Activated naive CD8-positive, alpha-beta T cell (primary cell): Measurements from ENCODE around the gene JAZF1.

Experiments used
- H3K27ac Mint-ChIP-seq: one replicate; pipeline ENCODE4 v1.8.0; 2021; ENCODE audit warnings: mixed read lengths
- H3K27me3 Mint-ChIP-seq: one replicate; pipeline ENCODE4 v1.8.0; 2021; ENCODE audit warnings: mixed read lengths
- H3K36me3 Mint-ChIP-seq: one replicate; pipeline ENCODE4 v1.8.0; 2021; ENCODE audit warnings: mixed read lengths
- H3K4me1 Mint-ChIP-seq: one replicate; pipeline ENCODE4 v1.8.0; 2021; ENCODE audit warnings: low read depth, mixed read lengths
- H3K4me3 Mint-ChIP-seq: one replicate; pipeline ENCODE4 v1.8.0; 2021; ENCODE audit warnings: mild to moderate bottlenecking, mixed read lengths
- H3K9me3 Mint-ChIP-seq: one replicate; pipeline ENCODE4 v1.8.0; 2021; ENCODE audit warnings: low read depth, mixed read lengths

JAZF1 gene

DNA sequence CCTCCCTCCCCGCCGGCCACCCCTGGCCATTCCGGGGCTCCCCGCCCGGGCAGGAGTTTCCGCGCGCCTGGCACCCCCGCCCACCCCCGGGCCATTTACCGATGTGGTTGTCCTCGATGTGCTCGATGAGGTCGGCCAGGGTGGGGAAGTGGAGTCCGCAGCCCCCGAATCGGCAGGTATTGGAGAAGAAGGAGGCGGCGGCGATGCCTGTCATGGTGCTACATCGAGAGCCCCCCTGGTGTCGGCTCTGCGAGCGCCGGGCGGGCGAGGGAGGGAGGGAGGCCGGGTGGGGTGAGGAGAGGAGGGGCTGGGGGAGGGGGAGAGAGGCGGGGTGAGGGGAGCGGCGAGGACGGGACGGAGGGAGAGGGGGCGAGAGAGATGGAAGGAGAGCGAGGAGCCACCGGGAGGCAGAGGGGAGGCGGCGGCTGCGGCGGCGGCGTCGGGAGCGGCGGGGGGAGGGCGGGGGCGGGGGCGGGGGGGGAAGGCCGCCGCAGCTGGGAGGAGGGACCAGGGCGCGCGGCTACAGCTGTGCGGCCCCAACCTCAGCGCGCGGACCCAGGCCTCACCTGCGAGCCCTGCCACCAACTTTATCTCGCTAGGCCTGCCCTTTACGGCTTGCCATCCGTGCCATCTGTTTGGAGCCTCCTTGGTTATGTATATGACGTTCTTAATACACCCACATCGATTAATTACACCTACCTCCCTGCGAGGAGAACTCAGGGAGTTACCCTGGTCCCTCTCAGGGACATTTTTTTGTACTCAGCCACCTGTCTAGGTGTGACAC, at the start of gene JAZF1:
TSS of gene JAZF1 (minus strand) at position 432 of the 784 bp plus-strand sequence.
- H3K27ac Mint-ChIP-seq = peak within 1 kb of the TSS; percentile 91

DNA sequence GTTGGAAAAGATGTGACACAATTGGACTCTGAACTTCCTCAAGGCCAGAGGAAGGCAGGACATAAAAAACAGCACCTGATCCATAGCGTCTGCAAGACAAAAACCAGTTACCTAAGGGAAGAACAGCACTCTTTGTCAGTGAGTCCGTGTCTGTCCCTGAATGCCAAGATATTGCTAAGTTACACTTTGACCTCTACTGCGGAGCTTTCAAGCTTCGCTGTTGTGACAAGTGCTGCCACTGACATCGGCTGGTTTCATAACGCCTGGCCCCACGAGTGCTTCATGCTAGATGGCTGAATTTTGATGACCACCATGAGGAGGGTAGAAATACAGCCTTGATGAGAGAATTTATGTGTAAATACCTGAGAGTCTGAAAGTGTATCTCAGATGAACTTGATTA, 49.7 kb upstream of the JAZF1 start:
- Mint-ChIP-seq H3K4me3 (no peak overlapping the region), H3K27ac (no peak overlapping the region), H3K27me3 (peaks cover 7% of the 10 kb centered on the region), H3K4me1 (no peaks in the 10 kb centered on the region), H3K9me3 (no peaks in the 10 kb centered on the region), H3K36me3 (no peaks in the 10 kb centered on the region)

More for the DNA sequence above, at the start of gene JAZF1:
- Mint-ChIP-seq H3K36me3 (no peaks in the 10 kb centered on the region), H3K9me3 (no peaks in the 10 kb centered on the region), H3K4me1 (peaks cover 17% of the 10 kb centered on the region), H3K27me3 (no peaks in the 10 kb centered on the region), H3K4me3 (peak within 1 kb of the TSS; percentile 89)

DNA sequence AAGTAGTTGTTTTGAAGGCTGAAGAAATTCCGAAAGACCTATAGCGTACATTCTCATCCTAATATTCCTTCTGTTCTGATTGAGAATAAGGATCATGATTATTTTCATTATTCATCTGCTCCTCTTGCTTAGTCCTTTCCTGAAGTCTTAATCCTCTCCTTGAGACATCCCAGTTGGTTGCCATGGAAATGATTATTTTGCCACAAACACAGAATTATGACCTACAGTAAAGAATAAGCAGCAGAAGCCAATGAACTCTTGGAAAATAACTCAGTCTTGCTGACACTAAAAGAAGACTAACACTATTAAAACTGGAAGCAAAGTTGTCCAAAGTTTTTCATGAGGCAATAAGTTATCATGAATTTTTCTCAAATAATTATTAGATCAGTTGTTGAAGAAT, 47.8 kb upstream of the JAZF1 start:
- H3K27me3 Mint-ChIP-seq = peaks cover 7% of the 10 kb centered on the region
- no peaks in the 10 kb centered on the region for H3K9me3 Mint-ChIP-seq
- no peak overlapping the region for H3K27ac Mint-ChIP-seq
- no peak overlapping the region for H3K4me3 Mint-ChIP-seq
- no peaks in the 10 kb centered on the region for H3K36me3 Mint-ChIP-seq
- H3K4me1 Mint-ChIP-seq = no peaks in the 10 kb centered on the region

DNA sequence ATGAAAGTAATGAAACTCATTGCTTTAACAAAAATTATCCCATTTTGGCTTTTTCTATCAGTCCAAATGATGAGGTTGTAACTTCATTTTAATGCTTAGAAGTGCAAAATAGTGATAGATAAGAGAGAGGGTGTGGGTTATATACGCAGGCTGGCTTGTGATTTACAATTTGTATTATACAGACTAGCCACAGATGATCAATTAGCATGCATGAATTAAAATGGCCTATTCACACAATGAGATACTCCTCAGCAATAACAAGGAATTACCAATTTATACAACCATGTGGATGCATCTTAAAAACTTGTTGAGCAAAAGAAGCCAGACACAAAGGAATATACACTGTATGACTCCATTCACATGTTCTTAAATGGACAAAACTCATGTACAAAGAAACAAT, 45.4 kb upstream of the JAZF1 start:
- Mint-ChIP-seq H3K4me1 (no peaks in the 10 kb centered on the region), H3K36me3 (no peaks in the 10 kb centered on the region), H3K4me3 (no peak overlapping the region), H3K9me3 (no peaks in the 10 kb centered on the region), H3K27me3 (peaks cover 2% of the 10 kb centered on the region), H3K27ac (no peak overlapping the region)

DNA sequence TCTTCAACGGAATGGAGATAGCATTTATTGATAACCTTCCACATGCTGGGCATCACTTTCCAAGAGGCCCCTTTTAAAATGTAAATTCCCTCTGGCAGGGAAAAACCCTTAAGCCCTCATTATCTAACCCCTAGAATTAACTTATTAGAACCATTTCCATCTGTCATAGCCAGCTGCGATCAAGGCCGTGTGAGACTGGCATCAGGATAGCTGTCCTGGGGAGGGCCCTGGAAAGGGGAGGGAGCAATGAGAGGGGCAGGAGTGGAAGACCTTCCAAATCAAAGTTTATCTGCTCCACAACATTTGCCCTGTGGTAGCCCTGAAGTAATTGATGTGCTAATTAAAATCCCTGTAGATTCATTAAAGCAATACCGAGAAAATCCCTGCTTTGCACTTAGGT, 45.0 kb upstream of the JAZF1 start:
- Mint-ChIP-seq H3K4me3 (no peak overlapping the region), H3K27ac (no peak overlapping the region), H3K9me3 (no peaks in the 10 kb centered on the region), H3K27me3 (peaks cover 2% of the 10 kb centered on the region), H3K4me1 (no peaks in the 10 kb centered on the region), H3K36me3 (no peaks in the 10 kb centered on the region)

DNA sequence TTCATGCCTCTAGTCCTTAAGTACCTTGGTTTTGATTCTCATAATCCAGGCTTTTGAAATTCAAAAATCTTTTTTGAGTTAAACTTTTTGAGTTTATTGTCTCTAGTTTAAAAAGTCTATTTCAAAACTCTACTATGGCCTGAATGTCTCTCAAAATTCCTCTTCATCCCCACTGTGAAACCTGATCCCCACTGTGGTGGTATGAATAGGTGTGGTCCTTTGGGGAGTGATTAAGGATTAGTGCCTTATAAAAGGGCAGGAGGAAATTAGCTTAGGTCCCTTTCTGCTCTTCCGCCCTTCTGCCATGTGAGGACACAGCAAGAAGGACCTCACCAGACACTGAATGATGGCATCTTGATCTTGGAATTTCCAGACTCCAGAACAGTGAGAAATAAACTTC, 44.1 kb upstream of the JAZF1 start:
- Mint-ChIP-seq H3K4me3 (no peak overlapping the region), H3K36me3 (no peaks in the 10 kb centered on the region), H3K27me3 (peaks cover 2% of the 10 kb centered on the region), H3K4me1 (no peaks in the 10 kb centered on the region), H3K9me3 (no peaks in the 10 kb centered on the region), H3K27ac (no peak overlapping the region)

DNA sequence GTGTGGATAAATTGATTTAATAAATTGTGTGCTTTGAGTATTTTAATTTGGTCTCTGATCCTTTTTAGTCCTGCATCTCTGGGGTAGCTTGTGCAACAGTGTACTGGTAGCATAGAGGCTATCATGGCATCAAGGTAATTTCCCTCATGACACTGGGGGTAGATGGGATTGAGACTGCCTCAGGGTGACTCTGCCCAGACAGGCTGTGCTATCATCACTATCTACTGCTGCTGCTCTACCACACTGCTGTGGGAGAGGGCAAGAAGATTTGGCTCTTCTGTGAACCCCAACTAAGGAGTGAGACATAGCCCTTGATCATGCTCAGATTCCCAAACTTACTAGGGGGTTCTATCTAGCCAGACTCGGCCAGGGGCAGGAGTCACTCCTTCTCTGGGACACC, 43.6 kb upstream of the JAZF1 start:
- H3K9me3 Mint-ChIP-seq = no peaks in the 10 kb centered on the region
- H3K4me3 Mint-ChIP-seq = no peak overlapping the region
- peaks cover 6% of the 10 kb centered on the region for H3K27me3 Mint-ChIP-seq
- no peaks in the 10 kb centered on the region for H3K36me3 Mint-ChIP-seq
- H3K4me1 Mint-ChIP-seq = no peaks in the 10 kb centered on the region
- no peak overlapping the region for H3K27ac Mint-ChIP-seq

DNA sequence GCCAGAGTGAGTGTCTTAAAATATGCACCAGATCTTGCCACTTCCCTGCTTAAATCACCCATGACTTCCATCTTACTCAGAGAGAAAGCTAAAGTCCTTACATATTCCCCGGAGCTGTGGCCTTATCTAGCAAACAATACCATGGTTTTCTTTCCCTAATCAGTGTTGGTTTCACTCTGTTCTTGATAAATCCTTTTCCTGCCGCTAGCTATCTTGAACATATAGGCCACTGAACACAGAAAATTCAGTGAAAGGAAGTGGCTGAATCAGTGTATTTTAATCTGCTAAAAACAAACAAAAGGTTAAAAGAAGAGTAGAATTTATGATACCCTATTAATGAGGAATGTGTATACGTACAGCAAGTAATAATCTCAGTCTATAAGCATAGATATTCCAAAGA, 42.0 kb upstream of the JAZF1 start:
- H3K9me3 Mint-ChIP-seq = no peaks in the 10 kb centered on the region
- H3K4me3 Mint-ChIP-seq = no peak overlapping the region
- H3K27me3 Mint-ChIP-seq = peaks cover 9% of the 10 kb centered on the region
- H3K36me3 Mint-ChIP-seq = no peaks in the 10 kb centered on the region
- H3K4me1 Mint-ChIP-seq = no peaks in the 10 kb centered on the region
- no peak overlapping the region for H3K27ac Mint-ChIP-seq

DNA sequence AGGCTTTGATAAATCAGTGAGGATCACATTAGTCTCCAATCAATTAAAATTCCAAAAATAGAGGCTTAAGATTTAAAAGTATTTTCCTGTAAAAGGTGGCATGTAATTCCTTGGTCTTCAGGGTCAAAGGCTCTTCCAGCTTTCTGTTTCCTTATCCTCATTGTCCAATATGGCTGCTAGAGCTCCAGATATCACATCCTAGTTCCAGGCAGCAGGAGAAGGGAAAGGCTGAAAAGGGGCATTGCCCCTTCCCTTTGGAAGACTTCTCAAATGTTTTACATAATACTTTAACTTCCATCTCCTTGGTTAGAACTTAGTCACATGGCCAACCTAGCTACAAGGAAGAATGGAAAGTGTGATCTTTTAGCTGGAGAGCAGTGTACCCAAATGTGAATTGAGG, 39.2 kb upstream of the JAZF1 start:
- Mint-ChIP-seq H3K36me3 (no peaks in the 10 kb centered on the region), H3K4me1 (no peaks in the 10 kb centered on the region), H3K4me3 (no peak overlapping the region), H3K27me3 (peaks cover 14% of the 10 kb centered on the region), H3K9me3 (no peaks in the 10 kb centered on the region), H3K27ac (no peak overlapping the region)

DNA sequence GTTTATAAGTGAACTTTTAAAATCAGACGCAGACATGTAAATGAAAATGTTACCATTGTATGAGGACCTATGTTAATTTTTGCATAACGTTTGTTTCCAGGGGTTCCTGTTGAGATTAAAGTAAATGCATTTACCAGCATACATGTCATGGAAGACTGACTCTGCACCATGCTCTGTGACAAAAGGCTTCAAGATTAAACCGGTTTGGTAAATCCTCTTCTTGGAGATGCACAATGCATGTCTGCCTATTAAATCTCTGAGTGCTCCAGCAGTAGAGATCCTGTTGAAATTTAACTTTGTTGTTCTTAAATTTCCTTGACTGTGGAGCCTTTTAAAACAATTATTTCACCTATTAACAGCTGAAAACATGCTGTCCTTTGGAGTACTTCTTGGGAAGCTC, 36.5 kb upstream of the JAZF1 start:
- H3K36me3 Mint-ChIP-seq = no peaks in the 10 kb centered on the region
- H3K4me3 Mint-ChIP-seq = no peak overlapping the region
- peaks cover 14% of the 10 kb centered on the region for H3K27me3 Mint-ChIP-seq
- H3K27ac Mint-ChIP-seq = no peak overlapping the region
- H3K4me1 Mint-ChIP-seq = no peaks in the 10 kb centered on the region
- H3K9me3 Mint-ChIP-seq = no peaks in the 10 kb centered on the region

DNA sequence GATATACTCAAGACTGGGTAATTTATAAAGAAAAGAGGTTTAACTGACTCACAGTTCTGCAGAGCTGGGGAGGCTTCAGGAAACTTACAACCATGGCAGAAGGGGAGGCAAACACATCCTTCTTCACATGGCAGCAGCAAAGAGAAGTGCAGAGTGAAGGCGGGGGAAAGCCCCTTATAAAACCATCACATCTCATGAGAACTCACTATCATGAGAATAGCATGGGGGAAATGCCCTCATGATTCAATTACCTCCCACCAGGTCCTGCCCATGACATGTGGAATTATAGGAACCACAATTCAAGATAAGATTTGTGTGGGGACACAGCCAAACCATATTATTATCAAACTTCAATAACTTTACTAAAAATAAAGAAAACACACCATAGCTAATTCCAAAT, 30.4 kb upstream of the JAZF1 start:
- Mint-ChIP-seq H3K9me3 (peaks cover 29% of the 10 kb centered on the region), H3K36me3 (peaks cover 16% of the 10 kb centered on the region), H3K4me1 (peaks cover 42% of the 10 kb centered on the region), H3K27me3 (peaks cover 5% of the 10 kb centered on the region), H3K27ac (peak overlapping the region; percentile 41), H3K4me3 (no peak overlapping the region)

DNA sequence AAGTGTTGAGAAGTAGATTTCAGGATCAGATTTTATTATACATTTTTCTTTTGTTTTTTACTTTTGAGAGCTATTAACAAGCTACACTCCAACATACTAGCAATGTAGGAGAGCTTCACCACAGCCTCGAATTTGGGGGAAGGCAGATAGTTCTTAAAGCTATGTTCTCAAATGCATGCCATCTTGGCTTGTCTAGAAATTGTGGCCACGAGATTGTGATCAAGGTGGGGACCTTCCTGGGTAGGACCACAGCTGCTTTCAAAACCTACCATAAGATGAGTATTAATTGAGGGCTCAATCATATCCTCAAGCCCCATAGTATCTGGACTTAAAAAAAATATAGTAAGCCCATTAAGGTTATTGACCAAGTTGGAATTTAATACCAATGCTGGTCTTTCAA, 27.9 kb upstream of the JAZF1 start:
- Mint-ChIP-seq H3K36me3 (peaks cover 16% of the 10 kb centered on the region), H3K27ac (no peak overlapping the region), H3K27me3 (no peaks in the 10 kb centered on the region), H3K4me1 (peaks cover 44% of the 10 kb centered on the region), H3K9me3 (peaks cover 38% of the 10 kb centered on the region), H3K4me3 (no peak overlapping the region)

DNA sequence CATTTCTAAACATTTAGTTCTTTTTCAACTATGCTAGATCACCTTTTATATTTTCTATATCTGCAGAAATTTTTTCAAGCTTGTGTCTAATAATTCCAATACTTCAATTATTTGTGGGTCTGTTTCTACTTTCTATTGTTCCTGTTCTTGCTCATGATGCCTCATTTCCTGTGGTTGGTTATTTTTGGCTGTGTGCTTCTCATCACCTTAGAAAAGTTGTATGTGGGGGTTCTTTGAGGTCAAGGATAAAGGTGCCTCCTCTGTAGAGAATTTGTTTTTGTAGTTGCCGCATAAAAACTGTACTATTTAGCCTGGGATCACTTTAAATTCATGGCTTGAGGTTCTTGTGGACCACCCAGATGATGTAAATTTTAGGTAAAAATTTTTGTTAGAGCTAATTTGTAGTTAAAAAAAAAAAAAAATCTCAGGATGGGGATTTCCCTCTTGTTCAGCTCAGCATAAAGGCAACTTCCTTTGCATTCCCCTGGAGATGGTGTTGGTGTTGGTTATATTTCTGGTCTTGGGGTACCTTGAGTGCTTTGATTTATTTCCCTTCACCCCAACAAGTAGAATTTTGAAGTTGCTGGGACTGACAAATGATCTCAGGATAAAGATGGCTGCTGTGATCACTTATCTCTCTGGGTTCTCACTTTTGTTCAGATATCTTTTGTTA, 27.0 kb upstream of the JAZF1 start:
- peak overlapping the region; percentile 69 for H3K27ac Mint-ChIP-seq
- peaks cover 38% of the 10 kb centered on the region for H3K9me3 Mint-ChIP-seq
- peaks cover 16% of the 10 kb centered on the region for H3K36me3 Mint-ChIP-seq
- H3K27me3 Mint-ChIP-seq = no peaks in the 10 kb centered on the region
- H3K4me3 Mint-ChIP-seq = peak overlapping the region; percentile 27
- peaks cover 45% of the 10 kb centered on the region for H3K4me1 Mint-ChIP-seq

DNA sequence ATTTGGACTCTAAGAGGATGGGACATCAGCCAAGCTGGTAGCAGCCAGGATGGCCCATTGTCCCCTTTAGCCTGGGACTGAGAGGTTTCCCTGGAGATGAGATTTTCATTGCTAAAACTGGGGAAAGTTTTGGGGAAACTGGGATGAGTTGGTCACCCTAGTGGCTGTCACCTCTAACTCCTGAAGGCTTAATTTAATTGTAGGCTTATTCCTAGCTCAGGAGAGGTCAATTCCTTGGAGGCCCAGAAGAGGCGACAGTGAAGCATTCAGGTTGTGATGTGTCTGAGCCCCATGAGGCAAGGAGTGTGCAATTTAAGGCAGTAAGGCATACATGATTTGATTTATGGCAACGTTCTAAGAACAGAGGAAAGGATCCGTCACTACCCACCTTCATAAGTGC, 24.9 kb upstream of the JAZF1 start:
- Mint-ChIP-seq H3K9me3 (peaks cover 38% of the 10 kb centered on the region), H3K36me3 (peaks cover 16% of the 10 kb centered on the region), H3K4me3 (no peak overlapping the region), H3K4me1 (peaks cover 36% of the 10 kb centered on the region), H3K27me3 (no peaks in the 10 kb centered on the region), H3K27ac (no peak overlapping the region)

DNA sequence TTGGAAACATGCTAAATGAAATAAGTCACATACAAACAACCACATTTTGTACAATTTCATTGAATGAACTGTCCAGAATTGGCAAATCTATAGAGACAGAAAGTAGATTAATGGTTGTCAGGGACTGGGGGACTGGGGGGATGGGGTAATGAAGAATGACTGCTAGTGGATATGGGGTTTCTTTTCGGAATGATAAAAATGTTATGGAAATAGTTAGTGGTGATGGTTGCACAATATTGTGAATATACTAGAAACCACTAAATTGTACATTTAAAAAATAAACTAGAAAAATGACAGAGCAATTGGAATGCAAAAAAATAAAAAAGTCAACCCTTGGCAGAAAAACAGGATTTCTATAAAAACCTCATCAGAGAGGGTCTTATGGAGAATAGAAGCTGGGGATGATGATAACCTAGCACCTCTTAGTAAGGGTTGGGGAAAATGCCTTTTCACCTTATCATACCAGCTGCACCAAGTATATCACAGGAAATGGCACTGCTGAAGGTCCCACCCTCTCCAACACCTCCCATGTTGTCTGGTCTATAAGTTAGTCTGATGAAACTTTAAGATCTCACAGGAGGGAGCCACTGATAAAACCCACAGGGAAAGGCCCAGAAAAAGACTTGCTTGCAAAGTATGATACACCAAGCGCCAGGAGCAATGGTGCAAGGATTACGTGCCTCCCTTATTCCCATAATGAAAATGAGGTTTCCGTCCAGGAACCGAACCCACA, 23.1 kb upstream of the JAZF1 start:
- Mint-ChIP-seq H3K4me1 (peaks cover 28% of the 10 kb centered on the region), H3K4me3 (no peak overlapping the region), H3K36me3 (peaks cover 8% of the 10 kb centered on the region), H3K9me3 (peaks cover 30% of the 10 kb centered on the region), H3K27ac (no peak overlapping the region), H3K27me3 (peaks cover 2% of the 10 kb centered on the region)
